Neural cell (in vitro differentiated cells): ENCODE data around the gene MRPL50. TPM values are rescaled to one million over a fixed set of nuclear protein-coding genes. Genes with fewer than 3 reads are reported as not detected.

Source experiments
- H2AFZ ChIP-seq: fragments of 200-600, 300-800 bp; sonication (generic), shearing (Covaris generic); 2 replicates; pipeline ENCODE4 v1.6.0; 2014; ENCODE audit warnings: low read depth, mild to moderate bottlenecking, antibody characterized with exemption, low read length, moderate library complexity
- H3F3A ChIP-seq: fragments of 200-600 bp; shearing (Covaris generic); 2 replicates; pipeline ENCODE4 v1.6.1; 2016; ENCODE audit warnings: mild to moderate bottlenecking, moderate library complexity, mixed read lengths, antibody characterized with exemption, low read length; ENCODE audit not compliant: insufficient read depth, poor library complexity, severe bottlenecking
- H3K27ac ChIP-seq: fragments of 200-600, 300-800 bp; sonication (generic), shearing (Covaris generic); 2 replicates; pipeline ENCODE4 v1.5.1; 2014; ENCODE audit warnings: mild to moderate bottlenecking, low read length, moderate library complexity
- H3K27me3 ChIP-seq: fragments of 300-800, 200-600 bp; sonication (generic), shearing (Covaris generic); 2 replicates; pipeline ENCODE4 v1.6.0; 2014; ENCODE audit warnings: mild to moderate bottlenecking, low read depth, low read length, moderate library complexity; ENCODE audit not compliant: insufficient read depth
- H3K36me3 ChIP-seq: fragments of 300-800, 200-600 bp; sonication (generic), shearing (Covaris generic); 2 replicates; pipeline ENCODE4 v1.5.1; 2014; ENCODE audit warnings: mild to moderate bottlenecking, antibody characterized with exemption, low read length, moderate library complexity; ENCODE audit not compliant: insufficient read depth
- H3K4me2 ChIP-seq: fragments of 300-800, 200-600 bp; sonication (generic), shearing (Covaris generic); 2 replicates; pipeline ENCODE4 v1.6.0; 2014; ENCODE audit warnings: mild to moderate bottlenecking, low read length
- H3K4me3 ChIP-seq: fragments of 300-800, 200-600 bp; sonication (generic), shearing (Covaris generic); 2 replicates; pipeline ENCODE4 v1.5.1; 2014; ENCODE audit warnings: mild to moderate bottlenecking, low read length, moderate library complexity
- H3K79me2 ChIP-seq: fragments of 200-600 bp; shearing (Covaris generic); replicated peaks from 2 replicates; pipeline ENCODE4 v1.6.0; 2014; ENCODE audit warnings: mild to moderate bottlenecking, low read length, moderate library complexity; ENCODE audit not compliant: insufficient read depth
- H3K9ac ChIP-seq: fragments of 300-800, 200-600 bp; sonication (generic), shearing (Covaris generic); 2 replicates; pipeline ENCODE4 v1.6.1; 2016; ENCODE audit warnings: mild to moderate bottlenecking, low read length, mixed read lengths
- H3K9me2 ChIP-seq: fragments of 200-600 bp; shearing (Covaris generic); 2 replicates; pipeline ENCODE4 v1.6.1; 2016; ENCODE audit warnings: mild to moderate bottlenecking, low read length, mixed read lengths; ENCODE audit not compliant: insufficient read depth
- H3K9me3 ChIP-seq: fragments of 200-600, 300-800 bp; sonication (generic), shearing (Covaris generic); 2 replicates; pipeline ENCODE4 v1.6.1; 2016; ENCODE audit warnings: mild to moderate bottlenecking, mixed run types, low read length, moderate library complexity, mixed read lengths
- H4K20me1 ChIP-seq: fragments of 200-600 bp; shearing (Covaris generic); 2 replicates; pipeline ENCODE4 v1.6.1; 2016; ENCODE audit warnings: mild to moderate bottlenecking, mixed run types; ENCODE audit not compliant: insufficient read depth
- CTCF ChIP-seq: fragments of 450-650 bp; IDR thresholded peaks from 2 replicates; pipeline ENCODE4 v1.5.1; 2014; ENCODE audit warnings: antibody characterized with exemption, mild to moderate bottlenecking, moderate library complexity; ENCODE audit not compliant: poor library complexity, severe bottlenecking
- EP300 ChIP-seq: fragments of 450-650 bp; conservative IDR thresholded peaks from 2 replicates; pipeline ENCODE4 v1.6.1; 2014; ENCODE audit warnings: antibody characterized with exemption, mild to moderate bottlenecking, moderate library complexity; ENCODE audit not compliant: poor library complexity, severe bottlenecking
- EZH2 ChIP-seq: fragments of 200-600, 300-800 bp; shearing (Covaris generic), sonication (generic); IDR thresholded peaks from 2 replicates; pipeline ENCODE4 v1.6.1; 2014; ENCODE audit warnings: antibody characterized with exemption, low read length, borderline replicate concordance, mild to moderate bottlenecking; ENCODE audit not compliant: insufficient read depth, poor library complexity, severe bottlenecking
- MXI1 ChIP-seq: fragments of 450-650 bp; conservative IDR thresholded peaks from 2 replicates; pipeline ENCODE4 v1.6.1; 2014; ENCODE audit warnings: antibody characterized with exemption, mild to moderate bottlenecking; ENCODE audit not compliant: poor library complexity, severe bottlenecking
- POLR2AphosphoS5 ChIP-seq: IDR thresholded peaks from 2 replicates; pipeline ENCODE4 v1.6.1; 2012
- RAD21 ChIP-seq: fragments of 450-650 bp; conservative IDR thresholded peaks from 2 replicates; pipeline ENCODE4 v1.6.1; 2014; ENCODE audit warnings: antibody characterized with exemption, mild to moderate bottlenecking, moderate library complexity
- REST ChIP-seq: IDR thresholded peaks from 2 replicates; pipeline ENCODE4 v1.6.1; 2012; ENCODE audit warnings: borderline replicate concordance
- SMC3 ChIP-seq: fragments of 450-650 bp; conservative IDR thresholded peaks from 2 replicates; pipeline ENCODE4 v1.6.1; 2014; ENCODE audit warnings: antibody characterized with exemption, mild to moderate bottlenecking, moderate library complexity; ENCODE audit not compliant: poor library complexity
- TAF1 ChIP-seq: IDR thresholded peaks from 2 replicates; pipeline ENCODE4 v1.6.1; 2012; ENCODE audit warnings: low read depth
- polyA plus RNA-seq: library from polyadenylated mRNA; depleted of rRNA; stranded (reverse); fragments of >200 nt; gene quantifications from 2 replicates; pipeline ENCODE4 v1.2.3, GENCODE V29; 2014

The MRPL50 gene
- polyA plus RNA-seq, 1 donor from 2014 or later: 35.2 TPM

- H3K4me3 ChIP-seq: no peak overlapping the region
- no peaks in the 10 kb centered on the region for H3K9me2 ChIP-seq
- H4K20me1 ChIP-seq: no peaks in the 10 kb centered on the region
- no peaks in the 10 kb centered on the region for H3K9me3 ChIP-seq
- H3K9ac ChIP-seq: no peak overlapping the region
- H3K27me3 ChIP-seq: no peaks in the 10 kb centered on the region
- H2AFZ ChIP-seq: no peak overlapping the region
- H3F3A ChIP-seq: no peaks in the 10 kb centered on the region
- no peak for TF ChIP-seq SMC3
- no peak for TF ChIP-seq RAD21
- TF ChIP-seq MXI1: no peak
- no peak for TF ChIP-seq CTCF
- no peak for TF ChIP-seq EP300
- no peak for TF ChIP-seq EZH2
- no peak for TF ChIP-seq POLR2AphosphoS5
- TF ChIP-seq TAF1: no peak
- no peak for TF ChIP-seq REST
- H3K4me2 ChIP-seq: no peak overlapping the region
- H3K79me2 ChIP-seq: no peaks in the 10 kb centered on the region
- no peaks in the 10 kb centered on the region for H3K36me3 ChIP-seq
- H3K27ac ChIP-seq: no peak overlapping the region
These were observed 47.1 kb upstream of the MRPL50 start for GRCh38 chr9:101445353-101446029.

- Histone ChIP-seq H3K36me3 (no peaks in the 10 kb centered on the region), H3K9ac (no peak overlapping the region), H3K27me3 (no peaks in the 10 kb centered on the region), H3K79me2 (no peaks in the 10 kb centered on the region), H4K20me1 (no peaks in the 10 kb centered on the region), H2AFZ (no peak overlapping the region), H3K9me3 (no peaks in the 10 kb centered on the region), H3K4me3 (no peak overlapping the region), H3K27ac (no peak overlapping the region), H3F3A (no peaks in the 10 kb centered on the region), H3K9me2 (no peaks in the 10 kb centered on the region), H3K4me2 (no peak overlapping the region)
- TF ChIP-seq SMC3: no peak
- no peak for TF ChIP-seq EP300
- TF ChIP-seq POLR2AphosphoS5: no peak
- TF ChIP-seq RAD21: no peak
These were observed 45.0 kb upstream of the MRPL50 start for GRCh38 chr9:101443364-101443771.

GRCh38 chr9:101442736-101443135 is 44.3 kb upstream of the MRPL50 start:
- Histone ChIP-seq H2AFZ (no peak overlapping the region), H3K9ac (no peak overlapping the region), H3K36me3 (no peaks in the 10 kb centered on the region), H3K4me2 (no peak overlapping the region), H3F3A (no peaks in the 10 kb centered on the region), H3K9me3 (no peaks in the 10 kb centered on the region), H3K79me2 (no peaks in the 10 kb centered on the region), H3K4me3 (no peak overlapping the region), H4K20me1 (no peaks in the 10 kb centered on the region), H3K27ac (no peak overlapping the region), H3K27me3 (no peaks in the 10 kb centered on the region), H3K9me2 (no peaks in the 10 kb centered on the region)
- no peak for TF ChIP-seq REST
- no peak for TF ChIP-seq EZH2
- no peak for TF ChIP-seq POLR2AphosphoS5
- TF ChIP-seq RAD21: no peak
